Mesenteric fat pad (tissue), 1 donor: ENCODE results near the gene LGMN. TPM values are rescaled to one million over a fixed set of nuclear protein-coding genes. Genes with fewer than 3 reads are reported as not detected.
"Not testable (repeated sequence)": the region's sequence is repeated elsewhere in the genome, so short reads cannot be mapped to it uniquely, and the experiment has no call there.

Source experiments
- DNase-seq: peaks from one replicate; pipeline ENCODE4 v3.0.0-alpha.2; 2020; ENCODE audit warnings: low spot score
- total RNA-seq: library from RNA; stranded (reverse); fragmentation: NEBNext Ultra II Directional; extraction: Animal tissue kit (Norgen Biotek cat#: 25700); gene quantifications from one replicate; pipeline ENCODE4 v1.2.1, GENCODE V29; 2021
- donor health status: DM: yes; HTN: yes; CAD: no.

Gene LGMN
- total RNA-seq, 1 donor from 2014 or later = 150 TPM

DNA sequence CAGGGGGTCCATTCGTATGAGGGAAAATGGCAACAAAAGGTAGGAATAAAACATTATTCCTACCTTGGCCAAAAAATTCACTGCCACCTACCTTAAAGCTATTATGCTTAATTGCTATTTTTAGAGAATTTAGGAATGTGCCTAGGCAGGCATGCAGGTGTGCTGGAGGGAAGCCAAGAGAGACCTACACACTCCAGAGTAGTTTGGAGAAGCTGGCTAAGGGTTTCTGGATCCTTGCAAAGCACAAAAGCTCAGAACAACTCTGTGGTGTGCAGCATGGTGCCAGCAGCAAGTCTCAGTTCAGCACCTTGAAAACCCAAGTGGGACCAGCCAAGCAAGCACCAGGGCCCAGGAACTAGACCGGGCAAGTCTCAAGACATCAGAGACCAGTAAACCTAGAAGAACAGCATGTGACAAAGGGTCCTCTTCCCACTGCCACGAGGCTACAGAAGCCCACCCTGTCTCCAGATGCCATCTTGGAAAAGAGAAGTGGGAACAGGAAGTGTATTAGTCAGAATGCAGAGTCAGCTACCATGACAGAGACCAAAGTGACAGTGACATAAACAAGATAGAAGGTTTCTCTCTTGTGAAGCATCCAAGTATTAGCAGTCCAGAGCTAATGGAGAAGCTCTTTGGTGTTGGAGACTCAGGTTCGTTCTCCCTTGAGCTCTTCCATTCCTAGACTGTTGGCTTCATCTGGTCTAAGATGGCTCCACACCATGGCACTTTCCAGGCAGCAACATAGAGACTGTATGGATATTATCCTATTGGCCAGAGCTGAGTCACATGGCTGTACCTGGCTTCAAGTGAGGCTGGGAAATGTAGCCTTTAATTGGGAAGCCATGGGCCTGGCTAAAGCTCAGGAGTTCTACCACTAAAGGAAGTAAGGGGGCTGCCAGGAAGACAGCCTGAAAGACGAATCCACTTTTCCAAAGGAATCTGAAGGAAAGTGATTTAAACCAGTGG lies 15.5 kb upstream of the LGMN start:
- not testable (repeated sequence) for DNase-seq

DNA sequence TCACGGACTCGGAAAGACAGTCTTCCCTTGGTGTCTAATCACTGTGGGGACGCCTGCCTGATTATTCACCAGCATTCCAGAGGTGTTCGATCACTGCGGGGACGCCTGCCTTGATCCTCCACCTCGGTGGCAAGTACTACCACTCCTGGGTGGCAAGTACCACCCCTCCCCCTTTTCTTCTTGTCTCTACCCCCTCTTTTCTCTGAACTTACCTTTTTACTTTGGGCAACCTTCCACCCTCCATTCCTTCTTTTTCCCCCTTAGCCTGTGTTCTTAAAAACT lies 12.0 kb upstream of the LGMN start:
- no peak for DNase-seq

DNA sequence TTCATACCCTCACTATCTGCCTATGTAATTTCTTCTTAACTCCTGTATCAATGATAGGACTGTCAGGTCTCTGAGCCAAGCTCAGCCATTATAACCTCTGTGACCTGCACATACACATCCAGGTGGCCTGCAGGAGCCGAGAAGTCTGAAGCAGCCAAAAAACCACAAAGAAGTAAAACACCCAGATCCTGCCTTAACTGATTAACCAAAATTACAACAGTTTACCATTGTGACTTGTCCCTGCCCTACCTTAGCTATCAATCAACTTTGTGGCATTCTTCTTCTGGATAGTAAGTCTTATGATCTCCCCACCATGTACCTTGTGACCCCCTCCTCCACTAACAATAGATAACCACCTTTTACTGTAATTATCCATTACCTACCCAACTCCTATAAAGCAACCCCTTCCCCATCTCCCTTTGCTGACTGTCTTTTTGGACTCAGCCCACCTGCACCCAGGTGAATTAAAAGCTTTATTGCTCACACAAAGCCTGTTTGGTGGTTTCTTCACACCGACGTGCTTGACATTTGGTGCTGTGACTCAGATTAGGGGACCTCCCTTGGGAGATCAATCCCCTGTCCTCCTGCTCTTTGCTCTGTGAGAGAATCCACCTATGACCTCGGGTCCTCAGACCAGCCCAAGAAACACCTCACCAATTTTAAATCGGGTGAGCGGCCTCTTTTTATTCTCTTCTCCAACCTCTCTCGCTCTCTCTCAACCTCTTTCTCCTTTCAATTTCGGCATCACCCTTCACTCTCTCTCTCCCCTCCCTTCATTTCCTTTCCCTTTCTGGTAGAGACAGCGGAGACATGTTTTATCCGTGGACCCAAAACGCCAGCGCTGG lies 11.5 kb upstream of the LGMN start:
- DNase-seq = no peak

DNA sequence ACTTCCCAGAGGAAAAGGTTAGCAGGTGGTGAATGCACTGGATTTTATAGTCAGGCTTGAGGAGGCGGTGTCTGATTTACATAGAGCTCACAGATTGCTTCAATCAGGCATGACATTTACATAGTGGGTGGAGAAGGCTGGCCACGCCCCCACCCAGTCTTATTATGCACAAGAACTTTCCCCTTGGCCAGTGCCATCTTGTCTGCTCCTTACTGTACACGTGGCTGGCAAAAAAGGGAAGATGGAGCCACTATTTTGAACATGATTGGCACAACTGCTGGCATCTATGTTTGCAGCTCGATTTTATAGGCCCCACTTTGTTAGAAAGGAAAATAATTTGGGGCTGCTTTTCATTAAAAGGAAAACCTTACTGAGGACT lies 10.9 kb upstream of the LGMN start:
- no peak for DNase-seq

DNA sequence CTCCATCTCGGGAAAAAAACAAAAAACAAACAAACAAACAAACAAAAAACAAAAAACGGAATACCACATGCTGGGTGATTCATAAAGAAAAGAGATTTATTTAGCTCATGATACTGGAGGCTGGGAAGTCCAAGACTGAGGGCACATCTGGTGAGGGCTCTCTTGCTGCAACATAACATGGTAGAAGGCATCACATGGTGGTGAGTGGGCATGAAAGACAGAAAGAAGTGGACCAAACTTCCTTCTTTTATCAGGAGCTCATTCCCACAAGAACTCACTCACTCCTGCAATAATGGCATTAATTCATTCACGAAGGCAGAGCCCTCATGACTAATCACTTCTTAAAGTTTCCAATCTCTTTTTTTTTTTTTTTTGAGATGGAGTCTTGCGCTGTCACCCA lies 8.0 kb upstream of the LGMN start:
- DNase-seq = no peak

DNA sequence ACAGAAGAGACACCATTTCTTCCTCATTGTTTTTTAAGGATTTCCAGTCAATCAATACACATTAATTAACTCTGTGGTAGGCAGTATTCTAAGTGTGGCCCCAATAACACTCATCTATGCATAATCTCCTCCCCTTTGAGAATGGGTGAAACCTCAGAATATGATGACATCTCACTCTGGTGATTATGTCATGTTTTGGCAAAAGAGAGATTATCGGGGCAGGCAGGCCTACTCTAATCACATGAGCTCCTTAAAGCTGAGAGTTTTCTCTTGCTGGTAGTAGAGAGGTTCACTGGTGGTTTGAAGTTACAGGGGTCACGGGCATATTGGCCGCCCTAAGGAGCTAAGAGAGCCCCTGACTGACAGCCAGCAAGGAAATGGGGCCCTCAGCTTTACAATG lies 7.1 kb upstream of the LGMN start:
- no peak for DNase-seq

DNA sequence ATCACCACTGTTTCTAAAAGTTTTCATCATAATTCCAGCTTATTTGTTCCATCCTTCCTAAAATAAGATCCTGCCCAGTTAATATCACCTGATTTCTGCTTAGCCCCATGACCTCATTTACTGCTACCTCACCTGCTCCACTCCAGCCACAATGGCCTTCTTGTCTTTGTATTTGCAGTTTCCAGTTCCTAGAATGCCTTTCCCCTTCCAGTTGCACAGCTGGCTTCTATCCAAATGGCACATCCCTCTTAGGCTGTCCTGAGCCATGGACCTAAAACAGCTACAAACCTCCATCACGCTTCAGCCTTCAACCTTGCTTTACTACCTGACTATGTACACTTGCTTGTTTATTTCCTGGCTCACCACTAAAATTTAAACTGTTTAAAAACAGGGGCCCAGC lies 6.5 kb upstream of the LGMN start:
- DNase-seq = no peak

DNA sequence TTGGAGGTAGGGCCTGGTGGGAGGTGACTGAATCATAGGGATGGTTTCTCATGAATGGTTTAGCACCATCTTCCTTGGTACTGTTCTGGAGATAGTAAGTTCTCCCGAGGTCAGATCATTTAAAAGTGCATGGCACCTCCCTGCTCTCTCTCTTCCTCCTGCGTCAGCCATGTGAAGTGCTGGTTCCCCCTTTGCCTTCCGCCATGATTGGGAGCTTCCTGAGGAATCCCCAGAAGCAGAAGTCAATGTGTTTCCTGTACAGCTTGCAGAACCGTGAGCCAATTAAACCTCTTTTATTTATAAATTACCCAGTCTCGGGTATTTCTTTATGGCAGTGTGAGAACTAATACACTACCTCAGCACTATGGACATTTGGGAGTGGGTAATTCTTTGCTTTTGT lies 4.8 kb upstream of the LGMN start:
- DNase-seq = no peak

DNA sequence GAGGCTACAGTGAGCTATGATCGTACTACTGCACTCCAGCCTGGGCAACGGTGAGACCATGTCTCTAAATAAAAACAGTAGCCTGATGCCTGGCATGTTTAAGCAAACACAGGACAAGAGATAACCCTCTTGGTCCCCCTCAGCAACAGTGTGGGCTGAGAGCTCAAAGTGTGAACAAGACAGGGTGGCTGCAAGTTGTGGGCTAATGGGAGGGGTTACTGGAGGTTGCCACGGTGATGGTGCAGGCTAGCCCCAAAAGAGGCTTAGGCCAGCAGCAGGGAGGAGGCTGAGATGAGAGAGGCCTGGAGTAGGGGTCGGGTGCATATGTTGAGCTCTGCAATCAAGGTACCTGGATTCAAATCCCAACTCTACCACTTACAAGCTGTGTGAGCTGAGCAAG lies 3.4 kb upstream of the LGMN start:
- no peak for DNase-seq

DNA sequence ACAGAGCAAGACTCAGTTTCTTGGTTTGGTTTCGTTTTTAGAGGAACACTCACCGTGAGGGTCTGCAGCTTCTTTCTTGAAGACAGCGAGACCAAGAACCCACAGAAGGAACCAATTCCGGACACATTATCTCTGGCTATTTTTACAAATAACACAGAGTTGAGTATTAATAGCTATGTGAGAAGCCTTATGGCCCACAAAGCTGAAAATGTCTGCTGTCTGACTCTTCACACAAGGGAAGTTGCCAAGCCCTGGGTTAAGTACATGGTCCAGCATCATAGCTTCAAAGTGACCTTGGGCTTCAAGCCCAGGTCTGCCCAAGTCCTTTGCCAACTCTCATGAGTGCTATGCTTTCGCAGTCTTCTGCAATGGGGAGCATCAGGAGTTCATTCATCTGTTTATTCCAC lies 2.6 kb upstream of the LGMN start:
- DNase-seq = no peak

DNA sequence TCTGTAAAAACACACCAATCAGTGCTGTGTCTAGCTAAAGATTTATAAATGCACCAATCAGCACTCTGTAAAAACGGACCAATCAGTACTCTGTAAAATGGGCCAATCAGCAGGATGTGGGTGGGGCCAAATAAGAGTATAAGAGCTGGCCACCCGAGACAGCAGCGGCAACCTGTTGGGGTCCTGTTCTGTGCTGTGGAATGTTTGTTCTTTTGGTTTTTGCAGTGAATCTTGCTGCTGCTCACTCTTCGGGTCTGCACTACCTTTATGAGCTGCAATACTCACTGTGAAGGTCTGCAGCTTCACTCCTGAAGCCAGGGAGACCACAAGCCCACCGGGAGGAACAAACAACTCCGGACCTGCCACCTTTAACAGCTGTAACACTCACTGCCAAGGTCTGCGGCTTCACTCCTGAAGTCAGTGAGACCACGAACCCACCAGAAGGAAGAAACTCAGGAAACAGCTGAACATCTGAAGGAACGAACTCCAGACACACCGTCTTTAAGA lies 1.8 kb upstream of the LGMN start:
- DNase-seq = not testable (repeated sequence)

DNA sequence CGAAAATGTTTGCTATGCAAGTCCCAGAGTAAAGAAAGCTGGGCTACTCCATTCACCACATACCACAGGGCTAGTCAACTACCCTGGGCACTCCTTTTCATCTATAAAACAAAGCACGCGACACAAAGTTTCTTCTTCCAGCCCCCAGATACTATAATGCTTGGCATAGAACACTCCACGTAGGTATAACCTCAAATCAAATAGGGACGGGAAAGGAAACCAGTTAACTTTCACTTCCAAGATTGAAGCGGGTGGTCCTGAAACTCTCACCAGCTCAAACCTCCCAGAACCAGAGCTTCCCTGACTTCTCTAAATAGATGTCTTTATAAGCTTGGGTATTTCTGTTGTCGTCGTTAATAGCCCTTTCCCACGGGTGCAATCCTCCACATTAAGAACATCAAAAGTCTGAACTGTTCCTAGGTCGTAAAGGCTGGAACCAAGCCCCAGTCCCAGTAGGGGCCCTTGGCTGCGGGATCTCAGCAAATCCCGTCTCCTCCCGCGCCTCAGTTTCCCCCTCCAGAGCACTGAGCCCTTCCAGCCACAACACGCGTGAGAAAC lies 647 bp downstream of the LGMN start:
- no peak for DNase-seq

DNA sequence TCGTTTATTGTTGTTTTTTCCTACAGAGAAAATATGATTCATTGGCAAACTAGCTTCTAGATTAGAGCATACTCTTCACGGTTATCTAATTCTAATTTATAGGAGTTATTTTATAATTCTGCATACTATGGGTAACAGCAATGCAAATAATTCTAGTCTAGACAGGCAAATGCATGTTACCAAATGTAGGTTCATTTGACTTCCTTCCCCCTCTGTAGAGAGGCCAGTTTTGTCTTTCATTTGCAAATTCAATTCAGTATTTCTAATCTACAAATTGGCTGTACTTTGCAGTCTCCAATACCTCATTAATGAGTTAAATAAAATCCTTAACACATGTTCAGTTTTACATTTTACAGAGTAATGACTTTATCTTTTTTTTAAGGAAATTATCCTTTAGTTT lies 4.2 kb downstream of the LGMN start:
- DNase-seq = no peak

DNA sequence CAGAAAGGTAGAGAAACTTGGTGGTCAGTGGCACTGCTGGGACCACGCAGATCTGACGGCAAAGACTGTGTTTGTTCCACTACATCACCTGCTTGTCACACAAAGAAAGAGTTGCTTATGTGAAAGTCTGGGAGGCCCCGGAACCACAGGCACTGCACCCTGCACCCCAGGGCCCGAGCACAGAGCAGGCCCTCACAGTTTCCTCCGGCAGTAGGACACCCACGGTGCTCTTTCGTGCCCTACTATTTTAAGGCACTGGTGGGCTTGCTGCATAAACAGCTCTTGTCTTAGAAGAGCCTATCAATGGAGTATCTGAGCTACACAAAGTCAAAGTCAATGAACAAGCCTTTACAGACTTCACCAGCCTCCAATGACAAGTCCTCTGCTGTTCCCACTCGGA lies 8.0 kb downstream of the LGMN start:
- DNase-seq = no peak

DNA sequence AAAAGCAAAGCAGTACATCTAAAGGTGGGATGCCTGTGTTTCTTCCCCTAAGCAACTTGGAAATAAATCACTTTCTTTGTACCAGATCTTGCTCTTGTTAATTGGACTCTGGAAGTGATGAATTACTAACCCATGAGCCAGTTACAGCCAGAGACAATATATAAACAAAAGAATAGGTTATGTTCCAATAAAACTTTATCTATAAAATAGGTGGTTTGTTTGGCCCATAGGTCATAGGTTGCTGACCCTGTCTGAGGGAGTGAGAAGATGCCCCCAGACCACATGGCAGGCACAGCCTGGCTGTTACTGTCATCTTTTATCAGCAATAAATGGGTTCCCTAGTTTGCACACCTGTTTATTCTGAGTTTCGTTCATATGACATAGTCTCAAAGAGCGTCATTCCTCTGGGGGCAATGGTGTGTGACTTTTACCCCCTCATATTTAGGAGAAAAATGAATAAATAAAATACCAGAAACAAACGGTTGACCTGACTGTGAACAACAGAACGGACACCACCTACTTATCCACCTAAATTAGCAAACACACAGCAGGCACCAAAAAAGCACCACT lies 10.7 kb downstream of the LGMN start:
- no peak for DNase-seq

DNA sequence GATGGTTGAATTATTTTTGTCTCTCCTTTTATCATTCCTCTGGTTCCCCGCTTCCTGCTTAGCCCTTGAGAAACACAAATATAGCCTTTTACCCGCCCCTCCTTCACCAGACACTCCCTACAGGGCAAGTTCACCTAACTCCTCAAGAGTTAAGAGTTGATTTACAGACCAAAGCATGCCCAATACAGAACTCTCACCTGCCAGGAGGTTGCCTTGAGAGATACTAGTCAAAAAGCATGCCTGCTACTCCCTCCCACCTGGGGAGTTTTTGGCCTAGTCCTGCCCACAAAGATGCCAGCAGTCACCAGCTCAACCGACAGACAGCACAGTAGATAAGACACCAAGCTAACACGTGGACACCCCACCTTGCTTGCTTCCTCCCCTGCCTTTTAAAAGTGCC lies 11.2 kb downstream of the LGMN start:
- DNase-seq = no peak

DNA sequence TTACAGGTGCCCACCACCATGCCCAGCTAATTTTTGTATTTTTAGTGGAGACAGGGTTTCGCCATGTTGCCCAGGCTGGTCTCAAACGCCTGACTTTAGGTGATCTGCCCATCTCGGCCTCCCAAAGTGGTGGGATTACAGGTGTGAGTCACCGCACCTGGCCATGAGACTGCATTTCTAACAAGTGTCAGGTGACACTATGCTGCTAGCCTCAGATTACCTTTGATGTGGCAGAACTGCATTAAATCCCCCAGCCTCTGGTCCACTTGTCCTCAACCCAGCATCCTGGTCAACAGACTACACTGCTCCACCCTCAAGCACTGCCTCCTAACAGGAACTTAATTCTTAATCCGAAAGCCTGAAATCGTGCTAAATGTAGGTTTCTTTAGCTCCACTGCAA lies 13.1 kb downstream of the LGMN start:
- DNase-seq = no peak

DNA sequence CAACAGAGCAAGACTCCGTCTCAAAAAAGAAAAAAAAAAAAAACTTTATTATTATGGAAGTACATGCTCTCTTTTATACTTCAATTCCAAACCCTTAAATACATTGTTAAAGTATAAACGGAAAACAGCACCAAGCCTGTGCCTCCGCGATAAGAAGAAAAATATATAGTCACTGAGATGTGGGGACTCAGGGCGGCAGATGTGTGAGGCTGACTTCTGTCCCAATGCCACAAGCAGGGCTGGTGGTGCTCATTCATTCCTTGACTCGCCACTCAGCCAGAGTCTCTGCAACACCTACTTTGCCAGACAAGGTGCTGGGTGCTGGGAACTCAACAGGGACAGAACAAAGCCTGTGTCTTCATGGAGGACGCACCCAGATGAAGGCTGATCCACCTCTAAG lies 13.8 kb downstream of the LGMN start:
- no peak for DNase-seq

DNA sequence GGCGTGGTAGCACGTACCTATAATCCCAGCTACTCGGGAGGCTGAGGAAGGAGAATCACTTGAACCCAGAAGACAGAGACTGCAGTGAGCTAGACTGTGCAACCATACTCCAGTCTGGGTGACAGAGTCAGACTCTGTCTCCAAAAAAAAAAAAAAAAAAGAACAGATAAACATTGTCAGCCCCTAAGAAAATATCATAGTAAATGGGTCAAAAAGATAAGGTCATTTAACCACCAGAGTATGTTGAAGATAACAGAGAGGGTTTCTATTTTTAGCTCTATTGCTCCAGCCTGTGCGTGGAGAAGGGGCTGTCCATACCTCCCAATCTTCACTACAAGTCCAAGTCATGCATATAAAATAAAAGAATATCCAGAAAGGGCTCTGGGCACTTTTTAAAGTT lies 15.4 kb downstream of the LGMN start:
- DNase-seq = no peak

DNA sequence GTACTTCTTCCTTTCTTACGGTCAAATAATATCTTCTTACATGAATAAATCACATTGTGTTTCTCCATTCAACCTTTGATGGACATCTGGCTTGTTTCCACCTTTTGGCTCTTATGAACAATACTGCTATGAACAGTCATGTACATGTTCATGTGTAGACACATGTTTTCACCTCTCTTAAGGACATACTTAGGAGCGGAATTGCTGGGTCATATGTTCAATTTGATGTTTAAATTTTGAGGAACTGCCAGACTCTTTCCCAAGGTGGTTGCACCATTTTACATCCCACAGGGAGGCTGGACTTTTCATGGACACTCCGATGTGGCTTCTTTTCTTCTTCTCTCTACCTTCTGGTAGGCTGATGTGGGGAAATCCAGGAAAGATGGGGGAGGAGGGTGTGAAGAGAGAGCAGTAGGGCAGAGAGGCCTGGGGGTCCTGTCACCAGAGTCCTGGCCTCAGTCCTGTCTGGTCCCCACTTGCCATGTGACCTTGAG lies 16.8 kb downstream of the LGMN start:
- no peak for DNase-seq

DNA sequence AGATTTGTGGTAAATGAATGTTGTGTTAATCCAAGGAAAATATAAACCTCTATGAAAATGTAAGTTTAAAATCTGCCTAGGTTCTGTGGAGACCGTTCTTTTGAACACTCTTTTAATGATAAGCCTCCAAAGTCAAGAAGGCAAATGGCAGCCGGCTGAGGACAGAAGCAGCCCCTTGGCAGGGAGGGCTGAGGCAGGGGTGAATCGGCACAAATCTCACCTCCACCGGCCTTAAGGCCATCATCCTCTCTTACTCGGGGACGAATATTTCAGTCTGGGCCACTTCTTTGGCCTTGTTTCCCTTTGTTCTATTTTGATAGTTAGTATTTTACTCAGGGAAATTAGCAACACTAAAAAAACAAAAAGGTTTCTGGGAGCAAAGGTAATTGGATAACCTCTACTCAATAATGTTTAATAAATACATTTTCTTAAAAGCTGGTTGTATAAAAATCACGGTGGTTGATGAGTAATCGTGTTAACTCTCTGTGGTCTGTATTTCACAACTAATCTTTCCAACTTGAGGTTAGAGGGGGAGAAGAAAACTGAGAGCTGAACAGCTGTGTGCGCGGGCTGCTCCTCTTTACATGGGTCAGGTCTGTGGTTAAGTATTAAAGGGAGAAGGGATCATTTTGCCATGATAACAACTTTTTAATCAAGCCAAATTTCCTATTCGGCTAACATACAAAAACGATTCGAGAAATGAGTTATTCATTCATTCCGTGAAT lies 18.6 kb downstream of the LGMN start:
- DNase-seq = no peak
